DND-41 (cell line): ENCODE results near the gene CCDC73.
"Not testable (repeated sequence)": the region's sequence is repeated elsewhere in the genome, so short reads cannot be mapped to it uniquely, and the experiment has no call there.

Experiments
- ATAC-seq: fragments of 200-7000 bp; cut with Tn5 transposase; 3 replicates; pipeline ENCODE4 v1.9.1; 2021; ENCODE audit warnings: low read depth; ENCODE audit not compliant: insufficient read depth
- DNase-seq: peaks from one replicate; pipeline ENCODE4 v3.0.0-alpha.2; 2020
- H2AFZ ChIP-seq: 2 replicates; pipeline ENCODE4 v1.6.0; 2012; ENCODE audit warnings: low read depth, low read length
- H3K27ac ChIP-seq: 2 replicates; pipeline ENCODE4 v1.5.1; 2012; ENCODE audit warnings: low read length, inconsistent platforms
- H3K27me3 ChIP-seq: fragments of 200-600 bp; sonication (generic); 2 replicates; pipeline ENCODE4 v1.6.0; 2012; ENCODE audit warnings: low read length, mild to moderate bottlenecking, inconsistent platforms; ENCODE audit not compliant: insufficient read depth, poor library complexity
- H3K36me3 ChIP-seq: 2 replicates; pipeline ENCODE4 v1.5.1; 2012; ENCODE audit warnings: low read length, inconsistent platforms; ENCODE audit not compliant: insufficient read depth
- H3K4me1 ChIP-seq: 2 replicates; pipeline ENCODE4 v1.5.1; 2012; ENCODE audit warnings: mild to moderate bottlenecking, low read length; ENCODE audit not compliant: insufficient read depth
- H3K4me2 ChIP-seq: 2 replicates; pipeline ENCODE4 v1.6.0; 2012; ENCODE audit warnings: mild to moderate bottlenecking, moderate library complexity, low read length, inconsistent platforms; ENCODE audit not compliant: insufficient read depth
- H3K4me3 ChIP-seq, 2 experiments: fragments of 200-600 bp in 1 of 2; shearing (Covaris generic) in 1 of 2; 2 replicates each; pipeline ENCODE4 v1.5.1; 2012 to 2016; ENCODE audit warnings: inconsistent platforms in 2 of 2, low read length in 2 of 2, mild to moderate bottlenecking in 2 of 2, low read depth in 1 of 2, moderate library complexity in 1 of 2
- H3K79me2 ChIP-seq: 2 replicates; pipeline ENCODE4 v1.6.0; 2012; ENCODE audit warnings: low read length, inconsistent platforms; ENCODE audit not compliant: insufficient read depth
- H3K9ac ChIP-seq: 2 replicates; pipeline ENCODE4 v1.6.0; 2012; ENCODE audit warnings: low read depth, mild to moderate bottlenecking, inconsistent platforms, low read length, moderate library complexity
- H3K9me3 ChIP-seq: 2 replicates; pipeline ENCODE4 v1.5.1; 2012; ENCODE audit warnings: low read length, moderate library complexity, mild to moderate bottlenecking, inconsistent platforms; ENCODE audit not compliant: insufficient read depth, severe bottlenecking
- H4K20me1 ChIP-seq: 2 replicates; pipeline ENCODE4 v1.6.0; 2012; ENCODE audit warnings: low read length; ENCODE audit not compliant: insufficient read depth
- CTCF ChIP-seq: IDR thresholded peaks from 2 replicates; pipeline ENCODE4 v1.5.1; 2012; ENCODE audit warnings: borderline replicate concordance, low read length, moderate library complexity, mild to moderate bottlenecking; ENCODE audit not compliant: poor library complexity, severe bottlenecking; ENCODE audit errors: extremely low read depth
- EZH2 ChIP-seq: IDR thresholded peaks from 3 replicates; pipeline ENCODE4 v1.6.1; 2012; ENCODE audit warnings: borderline replicate concordance, low read depth, mild to moderate bottlenecking, moderate library complexity, low read length, inconsistent platforms; ENCODE audit not compliant: severe bottlenecking

Gene CCDC73

DNA sequence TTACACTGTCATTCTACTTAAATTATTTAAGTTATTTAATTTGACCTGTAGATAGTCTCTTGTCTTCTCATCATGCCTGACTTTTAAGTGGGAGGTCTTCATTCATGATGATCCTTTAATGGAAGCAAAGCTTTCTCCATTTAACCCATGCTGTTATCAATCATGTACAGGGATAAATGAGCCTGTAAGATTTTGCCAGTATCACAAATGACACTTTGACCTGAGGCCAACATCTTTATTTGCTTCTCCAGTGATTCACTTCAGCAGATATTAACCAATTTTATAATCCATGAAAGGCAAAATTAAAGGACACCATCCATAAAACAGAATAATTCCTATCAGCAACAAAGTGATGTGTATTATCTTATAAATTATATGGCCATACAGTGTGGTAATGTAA is 7.7 kb downstream of the CCDC73 start:
- H3K27me3 ChIP-seq = no peaks in the 10 kb centered on the region
- ATAC-seq (no peak), DNase-seq (no peak)
- no peaks in the 10 kb centered on the region for H4K20me1 ChIP-seq
- no peaks in the 10 kb centered on the region for H3K36me3 ChIP-seq
- H3K79me2 ChIP-seq = no peaks in the 10 kb centered on the region
- H3K9ac ChIP-seq = no peak overlapping the region
- H3K9me3 ChIP-seq = no peaks in the 10 kb centered on the region
- TF ChIP-seq CTCF = no peak
- no peak for TF ChIP-seq EZH2
- H3K4me2 ChIP-seq = no peak overlapping the region
- H3K4me3 ChIP-seq = no peak overlapping the region
- peaks cover 3% of the 10 kb centered on the region; the same call in 1 of the 2 replicates for H3K4me1 ChIP-seq
- no peak overlapping the region for H2AFZ ChIP-seq
- no peak overlapping the region for H3K27ac ChIP-seq

GRCh38 chr11:32785262-32785661 is 9.2 kb downstream of the CCDC73 start:
- H3K36me3 ChIP-seq = no peaks in the 10 kb centered on the region
- H3K4me1 ChIP-seq = peaks cover 3% of the 10 kb centered on the region; the same call in 1 of the 2 replicates
- H3K9me3 ChIP-seq = no peaks in the 10 kb centered on the region
- DNase-seq = no peak
- TF ChIP-seq EZH2 (no peak), CTCF (no peak)
- no peak overlapping the region for H3K4me2 ChIP-seq
- no peak overlapping the region for H3K9ac ChIP-seq
- H3K4me3 ChIP-seq = no peak overlapping the region
- H4K20me1 ChIP-seq = no peaks in the 10 kb centered on the region
- H2AFZ ChIP-seq = no peak overlapping the region
- no peaks in the 10 kb centered on the region for H3K79me2 ChIP-seq
- H3K27ac ChIP-seq = no peak overlapping the region
- H3K27me3 ChIP-seq = no peaks in the 10 kb centered on the region
- no peak for ATAC-seq

- peaks cover 9% of the 10 kb centered on the region for H3K4me1 ChIP-seq
- ATAC-seq (no peak), DNase-seq (no peak)
- no peaks in the 10 kb centered on the region for H3K9me3 ChIP-seq
- H3K9ac ChIP-seq = no peak overlapping the region
- no peaks in the 10 kb centered on the region for H3K36me3 ChIP-seq
- H3K27me3 ChIP-seq = no peaks in the 10 kb centered on the region
- no peak overlapping the region for H3K4me2 ChIP-seq
- H3K79me2 ChIP-seq = no peaks in the 10 kb centered on the region
- no peak overlapping the region for H2AFZ ChIP-seq
- no peak overlapping the region for H3K4me3 ChIP-seq
- no peaks in the 10 kb centered on the region for H4K20me1 ChIP-seq
- no peak overlapping the region for H3K27ac ChIP-seq
- TF ChIP-seq EZH2 = no peak
Measured at GRCh38 chr11:32781721-32782120, 12.7 kb downstream of the CCDC73 start.

GRCh38 chr11:32780839-32781238 is 13.6 kb downstream of the CCDC73 start:
- not testable (repeated sequence) for H2AFZ ChIP-seq, H3K9me3 ChIP-seq, H3K27me3 ChIP-seq, ATAC-seq, H3K4me3 ChIP-seq, H4K20me1 ChIP-seq, H3K27ac ChIP-seq, H3K9ac ChIP-seq, DNase-seq, H3K79me2 ChIP-seq, H3K36me3 ChIP-seq, H3K4me2 ChIP-seq
- peaks cover 17% of the 10 kb centered on the region for H3K4me1 ChIP-seq
